T-helper 22 cell (primary cell): ENCODE results near the gene CPD.
"Not testable (repeated sequence)": the region's sequence is repeated elsewhere in the genome, so short reads cannot be mapped to it uniquely, and the experiment has no call there.

ENCODE experiments used
- DNase-seq: peaks from one replicate; pipeline ENCODE4 v3.0.0-alpha.2; 2020; ENCODE audit warnings: low read depth

The CPD gene

GRCh38 chr17:30429155-30429554 lies 50.4 kb downstream of the CPD start:
- no peak for DNase-seq

GRCh38 chr17:30433514-30433913 lies 54.8 kb downstream of the CPD start:
- DNase-seq: no peak

GRCh38 chr17:30436729-30437128 lies 58.0 kb downstream of the CPD start:
- no peak for DNase-seq

- DNase-seq: no peak
Observed at GRCh38 chr17:30443721-30444120, 65.0 kb downstream of the CPD start.

GRCh38 chr17:30446640-30447039 lies 67.9 kb downstream of the CPD start:
- not testable (repeated sequence) for DNase-seq

- DNase-seq: no peak
Observed at GRCh38 chr17:30449480-30449879, 70.8 kb downstream of the CPD start.

GRCh38 chr17:30450125-30451027 lies 71.6 kb downstream of the CPD start:
- no peak for DNase-seq

GRCh38 chr17:30454635-30455034 lies 75.9 kb downstream of the CPD start:
- no peak for DNase-seq

GRCh38 chr17:30458371-30458770 lies 79.6 kb downstream of the CPD start:
- DNase-seq: no peak

GRCh38 chr17:30458797-30459413 lies 80.2 kb downstream of the CPD start:
- DNase-seq: not testable (repeated sequence)

GRCh38 chr17:30468465-30468864 lies 89.7 kb downstream of the CPD start:
- no peak for DNase-seq

- no peak for DNase-seq
Observed at GRCh38 chr17:30472238-30472890, 93.6 kb downstream of the CPD start.

- no peak for DNase-seq
Observed at GRCh38 chr17:30475206-30475605, 96.5 kb downstream of the CPD start.

- no peak for DNase-seq
Observed at GRCh38 chr17:30476726-30477082, 98.0 kb downstream of the CPD start.

- DNase-seq: peak; percentile 85
Observed at GRCh38 chr17:30477083-30477773, 98.5 kb downstream of the CPD start, which contains the start of gene GOSR1. GOSR1 (plus strand) TSS chr17:30477408; CDS start chr17:30477434, 26 bp downstream.

- DNase-seq: no peak
Observed at GRCh38 chr17:30477774-30478115, 99.0 kb downstream of the CPD start.

GRCh38 chr17:30482555-30482954 lies 103.8 kb downstream of the CPD start:
- DNase-seq: no peak

- DNase-seq: no peak
Observed at GRCh38 chr17:30483159-30483558, 104.4 kb downstream of the CPD start.

GRCh38 chr17:30493780-30494179 lies 115.1 kb downstream of the CPD start:
- DNase-seq: no peak

- no peak for DNase-seq
Observed at GRCh38 chr17:30495586-30495985, 116.9 kb downstream of the CPD start.

GRCh38 chr17:30503558-30503957 lies 124.8 kb downstream of the CPD start:
- DNase-seq: no peak

GRCh38 chr17:30505868-30506417 lies 127.2 kb downstream of the CPD start:
- DNase-seq: no peak
